GM11168 (cell line): Measurements from ENCODE around the gene PDZK1.
"Not testable (repeated sequence)": the region's sequence is repeated elsewhere in the genome, so short reads cannot be mapped to it uniquely, and the experiment has no call there.

Experiments
- in situ Hi-C: fragments of 300-500 bp; cut with MboI; formaldehyde crosslinking; loops from one replicate; pipeline ENCODE4 v1.12.0; 2022; ENCODE audit warnings: low sequenced_read_pairs; ENCODE audit not compliant: unreplicated experiment

Gene PDZK1

DNA sequence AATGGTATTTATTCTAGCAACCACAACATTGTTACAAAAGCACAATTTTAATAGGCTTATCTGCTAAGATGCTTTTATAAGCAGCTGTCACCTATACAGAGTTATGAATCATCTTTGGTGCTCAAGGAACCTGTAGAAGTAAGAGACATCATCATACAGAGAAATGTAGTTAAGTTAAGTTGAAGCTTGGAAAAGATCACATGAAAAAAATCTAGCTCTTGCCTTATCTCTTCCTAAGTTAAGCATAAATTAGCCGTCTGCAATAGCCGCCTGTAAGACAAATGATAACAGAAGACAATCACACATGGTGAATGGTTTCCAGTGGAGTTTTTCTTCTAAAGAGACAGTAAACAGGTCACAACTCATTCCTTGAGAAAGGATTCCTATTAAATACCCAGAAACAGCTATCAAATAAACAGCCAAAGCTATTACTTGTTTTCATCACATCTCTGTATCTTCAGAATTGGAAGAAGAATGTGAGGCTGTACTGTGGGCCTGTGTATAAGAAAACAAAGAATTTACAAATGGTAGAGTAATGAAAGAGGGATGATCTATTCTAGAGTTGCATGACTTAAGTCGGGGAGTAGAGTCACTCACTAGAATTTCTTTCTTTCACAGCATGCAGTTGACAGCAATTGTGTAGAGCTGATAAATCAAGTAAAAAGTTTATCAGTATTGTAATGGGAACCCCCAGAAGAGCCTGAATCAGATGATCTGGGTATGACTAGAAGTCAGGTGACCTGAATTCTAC, 36.0 kb downstream of the PDZK1 start:
- in situ Hi-C loops: not testable (repeated sequence)

DNA sequence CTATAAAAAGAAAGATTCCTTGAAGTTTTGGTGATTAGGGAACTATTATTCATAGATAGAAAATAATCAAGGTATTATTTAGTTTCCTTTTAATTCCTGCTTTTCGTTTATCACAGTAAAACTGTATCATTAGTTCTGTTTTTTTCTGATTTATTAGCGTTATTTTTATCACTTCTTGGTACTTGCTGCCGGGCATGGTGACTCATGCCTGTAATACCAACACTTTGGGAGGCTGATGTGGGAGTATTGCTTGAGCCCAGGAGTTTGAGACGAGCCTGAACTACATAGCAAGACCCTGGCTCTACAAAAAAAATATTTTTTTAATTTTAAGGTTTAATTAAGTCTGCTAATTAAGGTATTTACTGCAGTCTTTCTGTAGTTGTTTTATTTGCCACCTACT, 42.2 kb downstream of the PDZK1 start:
- in situ Hi-C loops: not testable (repeated sequence)

DNA sequence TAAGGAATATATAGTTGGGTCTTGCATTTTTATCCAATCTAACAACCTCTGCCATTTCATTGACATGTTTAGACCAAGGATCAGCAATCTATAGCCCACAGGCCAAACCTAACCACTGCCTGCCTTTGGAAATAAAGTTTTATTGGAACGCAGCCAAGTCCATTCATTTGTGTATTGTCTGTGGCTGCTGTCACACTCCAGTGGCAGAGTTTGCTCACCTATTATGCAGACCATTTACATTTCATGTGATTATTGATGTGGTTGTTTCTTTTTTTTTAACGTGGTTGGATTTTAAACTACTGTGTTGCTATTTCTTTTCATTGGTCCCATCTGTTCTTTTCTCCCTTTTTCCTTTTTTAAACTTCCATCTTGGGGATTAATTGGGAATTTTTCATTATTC, 44.7 kb downstream of the PDZK1 start:
- in situ Hi-C loops: not testable (repeated sequence)

DNA sequence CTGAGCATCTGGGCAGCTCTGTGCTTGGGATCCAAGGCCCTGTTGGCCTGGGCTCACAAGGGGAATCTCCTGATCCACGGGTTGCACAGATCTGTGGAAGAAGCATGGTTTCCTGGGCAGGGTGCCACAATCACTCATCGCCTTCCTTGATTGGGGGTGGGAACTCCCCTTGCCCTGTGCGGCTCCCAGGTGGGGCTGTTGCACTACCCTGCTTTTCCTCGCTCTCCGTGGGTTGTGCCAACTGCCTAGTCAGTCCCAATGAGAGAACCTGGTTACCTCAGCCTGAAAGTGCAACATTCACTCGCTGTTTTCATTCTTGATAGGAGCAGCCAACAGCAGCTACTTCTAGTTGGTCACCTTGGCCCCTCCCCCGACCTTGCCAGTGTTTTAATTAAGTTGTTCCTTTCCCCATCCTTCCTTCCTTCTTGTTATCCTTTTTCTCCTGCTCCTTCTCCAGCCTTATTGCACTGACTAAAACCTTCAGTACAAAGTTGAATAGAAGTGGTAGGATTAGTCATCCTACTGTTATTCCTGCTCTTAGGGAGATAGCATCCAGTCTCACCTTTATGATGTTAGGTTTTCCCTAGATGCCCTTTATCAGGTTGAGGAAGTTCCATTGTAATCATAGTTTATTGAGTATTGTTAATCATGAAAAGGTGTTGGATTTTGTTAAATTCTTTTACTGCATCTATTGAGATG, 50.8 kb downstream of the PDZK1 start:
- in situ Hi-C loops: not testable (repeated sequence)

DNA sequence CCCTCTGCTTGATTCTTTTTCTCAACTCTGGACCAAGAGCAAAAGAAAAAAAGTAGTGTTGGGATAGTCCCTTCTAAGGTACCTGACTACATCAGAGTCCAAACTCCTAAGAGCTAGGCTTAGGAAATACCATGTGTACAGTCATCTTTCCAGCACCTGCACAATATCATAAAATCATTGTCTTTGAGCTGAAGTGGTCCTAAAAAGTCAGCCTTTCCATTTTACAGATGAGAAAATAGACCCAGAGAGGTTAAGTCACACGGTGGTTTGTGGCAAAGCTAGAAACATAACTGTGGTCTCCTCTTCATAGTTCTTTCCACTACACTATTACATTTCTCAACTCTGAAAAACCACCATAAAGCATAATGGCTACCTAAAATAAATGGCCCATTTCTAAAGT, 63.2 kb downstream of the PDZK1 start:
- in situ Hi-C loops: not testable (repeated sequence)

DNA sequence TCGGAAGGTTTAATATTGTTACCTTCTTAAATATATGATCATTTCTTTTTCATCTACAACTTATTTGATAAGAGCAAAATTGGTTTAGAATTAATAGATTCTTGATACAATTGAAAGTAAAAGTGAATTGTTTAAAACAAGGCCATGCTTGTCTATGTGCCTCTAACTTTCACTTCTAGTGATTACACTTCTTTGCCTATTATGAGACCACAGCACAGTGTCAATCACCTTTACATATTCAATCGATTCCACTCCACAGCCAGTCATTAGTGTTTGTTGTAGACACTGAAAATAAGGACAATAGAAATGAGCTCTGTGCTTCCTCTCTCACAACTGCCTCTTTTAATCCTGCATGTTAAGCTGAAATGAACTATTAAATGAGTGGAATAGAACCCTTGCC, 65.3 kb downstream of the PDZK1 start:
- in situ Hi-C loops: not testable (repeated sequence)

DNA sequence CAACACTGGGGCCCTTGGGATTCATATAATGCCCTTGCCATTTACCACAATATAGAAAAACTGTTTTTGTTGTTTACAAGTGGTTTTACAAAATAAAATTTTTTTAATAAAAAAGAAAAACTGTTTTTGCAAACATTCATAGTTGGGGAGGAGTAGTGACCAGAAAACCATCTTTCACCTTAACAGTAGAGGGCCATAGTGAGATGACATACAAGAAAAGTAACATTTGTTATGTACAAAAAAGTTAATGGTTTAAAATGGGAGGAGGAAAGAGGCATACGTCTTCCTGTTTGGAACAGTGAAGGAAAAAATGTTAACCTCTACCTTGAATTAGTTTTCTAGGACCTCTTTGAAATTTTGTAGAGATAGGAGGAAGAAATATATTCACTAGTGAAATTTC, 70.9 kb downstream of the PDZK1 start:
- in situ Hi-C loops: not testable (repeated sequence)

DNA sequence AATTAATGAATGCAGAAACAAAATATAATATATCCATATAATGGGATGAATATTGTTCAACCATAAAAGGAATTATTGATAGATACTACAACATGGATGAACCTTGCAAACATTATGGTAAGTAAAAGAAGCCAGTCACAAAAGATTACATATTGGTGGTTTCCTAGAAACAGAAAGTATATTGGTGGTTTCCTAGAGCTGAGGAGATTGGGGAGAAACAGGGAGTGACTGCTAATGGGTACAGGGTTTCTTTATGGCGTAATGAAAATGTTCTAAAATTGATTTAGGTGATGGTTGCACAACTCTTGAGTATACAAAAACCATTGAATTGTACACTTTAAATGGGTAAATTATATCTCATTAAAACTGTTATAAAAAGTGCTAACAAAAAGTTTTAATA, 85.0 kb downstream of the PDZK1 start:
- in situ Hi-C loops: not testable (repeated sequence)
